DOHH2 (cell line): ENCODE data around the gene SPARC.

ENCODE experiments used
- H3F3A ChIP-seq: fragments of 200-600 bp; sonication (generic), shearing (Covaris generic); 2 replicates; pipeline ENCODE4 v1.6.0; 2016; ENCODE audit warnings: antibody characterized with exemption, mild to moderate bottlenecking; ENCODE audit not compliant: control insufficient read depth, insufficient read depth
- H3K27ac ChIP-seq: fragments of 200-600 bp; sonication (generic); 2 replicates; pipeline ENCODE4 v1.5.1; 2014; ENCODE audit warnings: low read depth, mild to moderate bottlenecking, low read length, moderate library complexity
- H3K27me3 ChIP-seq: fragments of 200-600 bp; sonication (generic); 2 replicates; pipeline ENCODE4 v1.6.1; 2014; ENCODE audit warnings: mild to moderate bottlenecking, low read length, mixed read lengths; ENCODE audit not compliant: control insufficient read depth
- H3K36me3 ChIP-seq: fragments of 200-600 bp; sonication (generic); 2 replicates; pipeline ENCODE4 v1.6.1; 2014; ENCODE audit warnings: mild to moderate bottlenecking, low read length, moderate library complexity, mixed read lengths; ENCODE audit not compliant: control insufficient read depth
- H3K4me1 ChIP-seq: fragments of 200-600 bp; sonication (generic); 2 replicates; pipeline ENCODE4 v1.6.1; 2014; ENCODE audit warnings: mild to moderate bottlenecking, low read length, mixed read lengths; ENCODE audit not compliant: control insufficient read depth
- H3K4me2 ChIP-seq: fragments of 200-600 bp; sonication (generic); 2 replicates; pipeline ENCODE4 v1.6.0; 2014; ENCODE audit warnings: mild to moderate bottlenecking, low read length, moderate library complexity
- H3K4me3 ChIP-seq: fragments of 200-600 bp; sonication (generic); 2 replicates; pipeline ENCODE4 v1.5.1; 2014; ENCODE audit warnings: mild to moderate bottlenecking, low read length, mixed read lengths
- H3K79me2 ChIP-seq: fragments of 200-600 bp; sonication (generic); 2 replicates; pipeline ENCODE4 v1.6.1; 2014; ENCODE audit warnings: mild to moderate bottlenecking, low read length, mixed read lengths; ENCODE audit not compliant: control insufficient read depth
- H3K9me2 ChIP-seq: fragments of 200-600 bp; sonication (generic); replicated peaks from 2 replicates; pipeline ENCODE4 v1.6.1; 2014; ENCODE audit warnings: mild to moderate bottlenecking, low read length, mixed read lengths; ENCODE audit not compliant: control insufficient read depth
- H3K9me3 ChIP-seq: fragments of 200-600 bp; sonication (generic); 2 replicates; pipeline ENCODE4 v1.6.1; 2014; ENCODE audit warnings: antibody characterized with exemption, low read length, mixed read lengths; ENCODE audit not compliant: control insufficient read depth, insufficient read depth
- H4K20me1 ChIP-seq: fragments of 200-600 bp; sonication (generic); 2 replicates; pipeline ENCODE4 v1.6.0; 2014; ENCODE audit warnings: low read depth, mild to moderate bottlenecking, antibody characterized with exemption, low read length, moderate library complexity; ENCODE audit not compliant: control insufficient read depth, insufficient read depth
- CTCF ChIP-seq: fragments of 200-600 bp; sonication (generic); IDR thresholded peaks from one replicate; pipeline ENCODE4 v1.5.1; 2014; ENCODE audit warnings: antibody characterized with exemption, mild to moderate bottlenecking, low read depth, low read length; ENCODE audit not compliant: poor library complexity, severe bottlenecking
- EZH2phosphoT487 ChIP-seq: fragments of 200-600 bp; sonication (generic); IDR thresholded peaks from 2 replicates; pipeline ENCODE4 v1.6.1; 2017; ENCODE audit warnings: borderline replicate concordance, mild to moderate bottlenecking, antibody characterized with exemption, low read length, moderate library complexity, mixed read lengths

The SPARC gene

GRCh38 chr5:151617383-151617840, 69.3 kb downstream of the SPARC start:
- Histone ChIP-seq H3K9me3 (no peaks in the 10 kb centered on the region), H3K4me1 (no peaks in the 10 kb centered on the region), H3F3A (no peaks in the 10 kb centered on the region), H3K36me3 (no peaks in the 10 kb centered on the region), H3K27me3 (peaks cover 11% of the 10 kb centered on the region; the same call in 1 of the 2 replicates), H3K79me2 (no peaks in the 10 kb centered on the region), H3K9me2 (no peaks in the 10 kb centered on the region), H3K4me2 (no peak overlapping the region), H3K4me3 (no peak overlapping the region), H4K20me1 (no peaks in the 10 kb centered on the region), H3K27ac (no peak overlapping the region)
- TF ChIP-seq EZH2phosphoT487 = no peak
- TF ChIP-seq CTCF = no peak

GRCh38 chr5:151615431-151615830, 71.3 kb downstream of the SPARC start:
- Histone ChIP-seq H4K20me1 (no peaks in the 10 kb centered on the region), H3K9me2 (no peaks in the 10 kb centered on the region), H3K27me3 (peaks cover 2% of the 10 kb centered on the region; the same call in 1 of the 2 replicates), H3K4me3 (no peak overlapping the region), H3K4me1 (no peaks in the 10 kb centered on the region), H3K36me3 (no peaks in the 10 kb centered on the region), H3K79me2 (no peaks in the 10 kb centered on the region), H3K4me2 (no peak overlapping the region), H3F3A (no peaks in the 10 kb centered on the region), H3K9me3 (no peaks in the 10 kb centered on the region), H3K27ac (no peak overlapping the region)
- no peak for TF ChIP-seq CTCF
- no peak for TF ChIP-seq EZH2phosphoT487

- TF ChIP-seq CTCF (no peak), EZH2phosphoT487 (no peak)
- Histone ChIP-seq H3K9me2 (no peaks in the 10 kb centered on the region), H3K79me2 (no peaks in the 10 kb centered on the region), H3K4me2 (no peak overlapping the region), H3K27me3 (peaks cover 2% of the 10 kb centered on the region; the same call in 1 of the 2 replicates), H3F3A (no peaks in the 10 kb centered on the region), H3K27ac (no peak overlapping the region), H3K9me3 (no peaks in the 10 kb centered on the region), H3K36me3 (no peaks in the 10 kb centered on the region), H3K4me1 (no peaks in the 10 kb centered on the region), H4K20me1 (no peaks in the 10 kb centered on the region), H3K4me3 (no peak overlapping the region)
Measured at GRCh38 chr5:151614565-151614964, 72.2 kb downstream of the SPARC start.
